NB4 (cell line): ENCODE measurements around the gene PRR19.

Experiments used
- DNase-seq: peaks from one replicate; pipeline ENCODE4 v3.0.0; 2010; ENCODE audit warnings: low read depth
- H3K4me3 ChIP-seq: one replicate; pipeline ENCODE4 v1.5.1; 2011; ENCODE audit warnings: mild to moderate bottlenecking, low read depth, low read length, moderate library complexity
- MYC ChIP-seq: IDR thresholded peaks from 2 replicates; pipeline ENCODE4 v1.6.1; 2011; ENCODE audit warnings: low read depth, low read length
- POLR2A ChIP-seq: IDR thresholded peaks from 2 replicates; pipeline ENCODE4 v1.6.1; 2011; ENCODE audit warnings: mild to moderate bottlenecking; ENCODE audit not compliant: insufficient read length; ENCODE audit errors: extremely low read depth
- TF ChIP-seq, protein P1 (sequence below): IDR thresholded peaks from 2 replicates; pipeline ENCODE4 v1.6.1; 2011; ENCODE audit warnings: low read depth, low read length
- TF ChIP-seq, protein P2 (sequence below): IDR thresholded peaks from one replicate; pipeline ENCODE4 v1.5.1; 2012; ENCODE audit warnings: low read depth, low read length

Gene PRR19

DNA sequence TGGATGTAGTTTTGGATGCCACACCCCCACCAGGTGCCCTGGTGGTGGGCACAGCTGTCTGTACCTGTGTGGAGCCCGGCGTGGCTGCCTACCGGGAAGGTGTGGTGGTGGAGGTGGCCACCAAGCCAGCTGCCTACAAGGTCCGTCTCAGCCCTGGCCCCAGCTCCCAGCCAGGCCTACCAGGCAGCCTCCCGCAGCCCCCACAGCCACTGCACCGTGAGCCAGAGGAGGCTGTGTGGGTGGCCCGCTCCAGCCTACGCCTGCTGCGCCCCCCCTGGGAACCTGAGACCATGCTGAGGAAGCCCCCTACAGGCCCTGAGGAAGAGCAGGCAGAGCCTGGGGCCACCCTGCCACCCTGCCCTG lies 29.4 kb upstream of the PRR19 start:
- H3K4me3 ChIP-seq = no peak overlapping the region
- TF ChIP-seq POLR2A (no peak), MYC (no peak)
- TF ChIP-seq, protein P1, sequence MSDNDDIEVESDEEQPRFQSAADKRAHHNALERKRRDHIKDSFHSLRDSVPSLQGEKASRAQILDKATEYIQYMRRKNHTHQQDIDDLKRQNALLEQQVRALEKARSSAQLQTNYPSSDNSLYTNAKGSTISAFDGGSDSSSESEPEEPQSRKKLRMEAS = no peak
- TF ChIP-seq, protein P2, sequence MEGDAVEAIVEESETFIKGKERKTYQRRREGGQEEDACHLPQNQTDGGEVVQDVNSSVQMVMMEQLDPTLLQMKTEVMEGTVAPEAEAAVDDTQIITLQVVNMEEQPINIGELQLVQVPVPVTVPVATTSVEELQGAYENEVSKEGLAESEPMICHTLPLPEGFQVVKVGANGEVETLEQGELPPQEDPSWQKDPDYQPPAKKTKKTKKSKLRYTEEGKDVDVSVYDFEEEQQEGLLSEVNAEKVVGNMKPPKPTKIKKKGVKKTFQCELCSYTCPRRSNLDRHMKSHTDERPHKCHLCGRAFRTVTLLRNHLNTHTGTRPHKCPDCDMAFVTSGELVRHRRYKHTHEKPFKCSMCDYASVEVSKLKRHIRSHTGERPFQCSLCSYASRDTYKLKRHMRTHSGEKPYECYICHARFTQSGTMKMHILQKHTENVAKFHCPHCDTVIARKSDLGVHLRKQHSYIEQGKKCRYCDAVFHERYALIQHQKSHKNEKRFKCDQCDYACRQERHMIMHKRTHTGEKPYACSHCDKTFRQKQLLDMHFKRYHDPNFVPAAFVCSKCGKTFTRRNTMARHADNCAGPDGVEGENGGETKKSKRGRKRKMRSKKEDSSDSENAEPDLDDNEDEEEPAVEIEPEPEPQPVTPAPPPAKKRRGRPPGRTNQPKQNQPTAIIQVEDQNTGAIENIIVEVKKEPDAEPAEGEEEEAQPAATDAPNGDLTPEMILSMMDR = no peak
- DNase-seq = no peak

DNA sequence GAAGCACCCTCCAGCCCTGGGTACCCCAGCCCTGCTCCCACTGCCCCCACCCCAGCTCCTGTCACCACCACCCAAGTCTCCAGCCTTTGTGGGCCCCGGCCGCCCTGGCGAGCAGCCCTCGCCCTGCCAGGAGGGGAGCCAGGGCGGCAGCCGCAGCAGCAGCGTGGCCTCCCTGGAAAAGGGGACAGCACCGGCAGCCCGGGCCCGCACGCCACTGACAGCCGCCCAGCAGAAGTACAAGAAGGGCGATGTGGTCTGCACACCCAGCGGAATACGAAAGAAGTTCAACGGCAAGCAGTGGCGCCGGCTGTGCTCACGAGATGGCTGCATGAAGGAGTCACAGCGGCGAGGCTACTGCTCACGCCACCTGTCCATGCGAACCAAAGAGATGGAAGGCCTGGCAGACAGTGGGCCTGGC lies 28.9 kb upstream of the PRR19 start:
- TF ChIP-seq, protein P1 = no peak
- no peak for TF ChIP-seq POLR2A
- TF ChIP-seq, protein P2 = no peak
- no peak for DNase-seq
- no peak overlapping the region for H3K4me3 ChIP-seq

DNA sequence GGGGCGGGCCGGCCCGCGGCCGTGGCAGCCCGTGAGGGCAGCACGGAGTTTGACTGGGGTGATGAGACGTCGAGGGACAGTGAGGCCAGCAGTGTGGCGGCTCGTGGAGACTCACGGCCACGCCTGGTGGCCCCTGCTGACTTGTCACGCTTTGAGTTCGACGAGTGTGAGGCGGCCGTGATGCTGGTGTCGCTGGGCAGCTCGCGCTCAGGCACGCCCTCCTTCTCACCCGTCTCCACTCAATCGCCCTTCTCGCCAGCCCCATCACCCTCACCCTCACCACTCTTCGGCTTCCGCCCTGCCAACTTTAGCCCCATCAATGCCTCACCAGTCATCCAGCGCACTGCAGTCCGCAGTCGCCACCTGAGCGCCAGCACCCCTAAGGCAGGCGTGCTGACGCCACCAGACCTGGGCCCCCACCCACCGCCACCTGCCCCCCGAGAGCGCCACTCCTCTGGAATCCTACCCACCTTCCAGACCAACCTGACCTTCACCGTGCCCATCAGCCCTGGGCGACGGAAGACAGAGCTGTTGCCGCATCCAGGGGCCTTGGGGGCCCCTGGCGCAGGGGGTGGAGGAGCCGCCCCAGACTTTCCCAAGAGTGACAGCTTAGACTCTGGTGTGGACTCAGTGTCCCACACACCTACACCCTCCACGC lies 28.4 kb upstream of the PRR19 start:
- H3K4me3 ChIP-seq = no peak overlapping the region
- TF ChIP-seq, protein P1 = no peak
- TF ChIP-seq, protein P2 = no peak
- no peak for TF ChIP-seq MYC
- no peak for TF ChIP-seq POLR2A
- no peak for DNase-seq

DNA sequence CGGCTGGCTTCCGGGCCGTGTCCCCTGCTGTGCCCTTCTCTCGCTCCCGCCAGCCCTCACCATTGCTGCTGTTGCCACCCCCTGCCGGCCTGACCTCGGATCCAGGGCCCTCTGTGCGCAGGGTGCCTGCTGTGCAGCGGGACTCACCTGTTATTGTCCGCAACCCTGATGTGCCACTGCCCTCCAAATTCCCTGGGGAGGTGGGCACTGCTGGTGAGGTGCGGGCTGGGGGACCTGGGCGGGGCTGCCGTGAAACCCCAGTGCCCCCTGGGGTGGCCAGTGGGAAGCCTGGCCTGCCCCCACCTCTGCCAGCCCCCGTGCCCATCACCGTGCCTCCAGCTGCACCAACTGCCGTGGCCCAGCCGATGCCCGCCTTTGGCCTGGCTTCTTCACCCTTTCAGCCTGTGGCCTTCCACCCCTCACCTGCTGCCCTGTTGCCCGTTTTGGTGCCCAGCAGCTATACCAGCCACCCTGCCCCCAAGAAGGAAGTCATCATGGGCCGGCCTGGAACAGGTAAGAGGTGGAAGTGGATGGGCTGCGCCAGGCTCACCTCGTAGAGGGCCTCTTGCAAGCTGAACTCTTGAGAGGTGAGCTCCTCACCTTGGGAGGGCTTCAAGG lies 27.8 kb upstream of the PRR19 start:
- H3K4me3 ChIP-seq = no peak overlapping the region
- no peak for DNase-seq
- TF ChIP-seq POLR2A = no peak
- TF ChIP-seq, protein P1 = no peak
- TF ChIP-seq, protein P2 = no peak
- TF ChIP-seq MYC = no peak

DNA sequence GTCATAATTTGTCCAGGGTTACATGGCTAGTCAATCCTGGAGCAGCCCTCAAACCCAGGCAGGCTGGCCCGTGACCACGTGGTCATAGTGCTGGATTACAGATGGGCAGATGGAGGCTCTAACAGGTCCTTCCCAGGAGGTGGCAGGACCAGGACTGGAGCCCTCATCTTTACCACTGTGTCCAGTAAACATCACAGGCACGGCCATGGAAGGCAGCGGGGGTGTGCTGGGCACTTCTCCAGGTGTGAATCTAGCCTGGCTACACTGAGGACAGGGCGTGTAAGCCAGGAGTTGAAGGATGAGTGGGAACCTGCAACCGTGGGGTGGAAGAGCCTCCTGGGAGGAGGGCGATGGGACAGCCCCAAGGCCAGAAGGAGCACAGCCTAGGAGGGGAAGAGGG lies 26.8 kb upstream of the PRR19 start:
- DNase-seq = no peak
- no peak overlapping the region for H3K4me3 ChIP-seq
- no peak for TF ChIP-seq MYC
- TF ChIP-seq, protein P2 = no peak
- no peak for TF ChIP-seq POLR2A

DNA sequence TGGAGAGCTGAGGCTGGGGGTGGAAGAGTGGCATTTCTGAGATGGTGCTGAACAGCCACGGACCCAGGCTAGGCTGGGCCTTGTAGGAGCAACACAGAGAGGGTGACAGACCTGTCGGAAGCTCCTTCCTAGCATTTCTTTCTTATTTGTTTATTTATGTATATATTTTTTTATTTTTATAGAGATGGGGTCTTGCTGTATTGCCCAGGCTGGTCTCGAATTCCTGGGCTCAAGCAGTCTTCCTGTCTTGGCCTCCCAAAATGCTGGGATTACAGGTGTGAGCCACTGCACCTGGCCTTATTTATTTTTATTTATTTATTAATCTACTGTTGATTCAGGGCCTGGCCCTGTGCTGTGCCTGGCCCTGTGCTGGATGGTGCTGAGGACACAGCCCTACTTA lies 26.4 kb upstream of the PRR19 start:
- no peak overlapping the region for H3K4me3 ChIP-seq
- DNase-seq = no peak
- TF ChIP-seq MYC (no peak), POLR2A (no peak)
- TF ChIP-seq, protein P1 = no peak
